Measurements from ENCODE around the gene TSFM. TPM values are rescaled to one million over a fixed set of nuclear protein-coding genes. Genes with fewer than 3 reads are reported as not detected.

TSFM gene
- total and polyA plus RNA-seq, 9 of the 15 experiments (the other 6 are each of a cell fraction or from before 2014, with no cell fraction given): 44.6 to 198 (median 60.2) TPM

DNA sequence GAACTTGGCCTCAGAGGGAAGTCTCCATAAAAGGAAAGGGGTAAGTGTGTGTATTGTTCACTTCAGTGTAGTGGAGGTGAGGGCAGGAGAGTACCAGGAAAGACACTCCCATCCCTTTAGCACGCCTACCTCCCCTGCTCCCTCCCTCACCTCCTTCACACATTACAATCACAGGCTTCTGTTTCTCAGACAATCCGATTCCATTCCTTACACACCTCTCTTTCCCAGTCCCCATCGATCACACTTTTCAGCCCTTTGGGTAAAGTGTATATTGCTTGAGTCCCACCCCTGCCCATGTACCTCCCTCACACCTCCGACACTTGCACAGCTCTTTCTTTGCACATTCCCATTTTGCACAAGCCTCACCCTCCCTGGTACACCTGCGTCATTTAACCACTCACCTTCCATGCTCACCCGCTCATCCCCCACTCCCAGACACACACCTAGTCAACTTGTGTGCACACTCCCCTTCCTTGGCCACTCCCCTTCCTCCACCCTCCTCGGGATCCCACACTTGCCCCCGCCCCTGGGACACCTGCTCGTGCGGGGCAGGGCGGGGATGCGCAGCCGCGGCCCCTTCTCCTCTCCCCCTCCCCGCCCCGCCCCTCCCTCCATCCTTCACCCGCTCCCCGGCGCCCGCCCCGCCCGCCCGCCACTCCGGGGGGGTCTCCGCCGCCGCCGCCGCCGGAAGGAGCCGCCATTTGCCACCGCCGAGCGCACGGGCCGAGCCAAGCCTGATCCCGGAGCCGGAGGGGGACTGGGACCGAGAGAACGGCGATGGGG lies 28.0 kb upstream of the TSFM start, which contains the start of gene MARCHF9 (continued):
- TF ChIP-seq MYC (IDR thresholded peaks at IDR 0.05; ENCODE audit: low read depth, low read length) (0 out of 2 replicates have a peak, but pooled peaks have one; percentile 16), MYC (CRISPR knock-in tag; IDR thresholded peaks at IDR 0.05; ENCODE audit: borderline replicate concordance, low read depth) (no peak), ZNF146 (CRISPR knock-in tag; IDR thresholded peaks at IDR 0.05; ENCODE audit: unreplicated experiment) (no peak), ZNF584 (CRISPR knock-in tag; IDR thresholded peaks at IDR 0.05; ENCODE audit: low read depth) (no peak), KDM4B (IDR thresholded peaks at IDR 0.05; ENCODE audit: borderline replicate concordance in 2 of 2, low read depth in 1 of 2) (peak in 1 of 2 experiments; percentile 25; a peak in 1 of 4 replicates), NBN (IDR thresholded peaks at IDR 0.05; ENCODE audit: low read depth) (0 out of 2 replicates have a peak, but pooled peaks have one; percentile 23), NR2C2 (CRISPR knock-in tag; IDR thresholded peaks at IDR 0.05) (no peak), NR2C2 (tag; IDR thresholded peaks at IDR 0.05) (no peak), KDM2B (CRISPR knock-in tag; IDR thresholded peaks at IDR 0.05) (no peak), TRIM28 (IDR thresholded peaks at IDR 0.05) (no peak), KDM1A (IDR thresholded peaks at IDR 0.05) (peak in 1 of 2 experiments; percentile 64; a peak in 1 of 4 replicates), TFAP4 (CRISPR knock-in tag; IDR thresholded peaks at IDR 0.05; ENCODE audit: borderline replicate concordance) (peak; percentile 36; the same call in 1 of the 2 replicates), HIVEP1 (CRISPR knock-in tag; IDR thresholded peaks at IDR 0.05) (no peak), ZBTB17 (CRISPR knock-in tag; IDR thresholded peaks at IDR 0.05) (no peak), SAFB (IDR thresholded peaks at IDR 0.05; ENCODE audit: borderline replicate concordance, low read depth, low read length) (no peak), HDGF (IDR thresholded peaks at IDR 0.05) (peak; percentile 94; the same call in 1 of the 2 replicates), ZNF79 (CRISPR knock-in tag; IDR thresholded peaks at IDR 0.05; ENCODE audit: low read depth) (no peak), GATAD2A (IDR thresholded peaks at IDR 0.05) (no peak; the same call in 1 of the 2 replicates), SMAD1 (IDR thresholded peaks at IDR 0.05; ENCODE audit: low read depth, low read length, partially characterized antibody) (no peak), ILF3 (IDR thresholded peaks at IDR 0.05; ENCODE audit: borderline replicate concordance) (no peak), SMARCA4 (IDR thresholded peaks at IDR 0.05) (peak; percentile 24; the same call in 1 of the 2 replicates), ZNF76 (CRISPR knock-in tag; IDR thresholded peaks at IDR 0.05; ENCODE audit: borderline replicate concordance) (no peak), POLR2G (IDR thresholded peaks at IDR 0.05; ENCODE audit: low read depth, low read length) (peak; percentile 52), PTTG1 (tag; IDR thresholded peaks at IDR 0.05; ENCODE audit: low read depth) (no peak)
- TF ChIP-seq, protein P1, sequence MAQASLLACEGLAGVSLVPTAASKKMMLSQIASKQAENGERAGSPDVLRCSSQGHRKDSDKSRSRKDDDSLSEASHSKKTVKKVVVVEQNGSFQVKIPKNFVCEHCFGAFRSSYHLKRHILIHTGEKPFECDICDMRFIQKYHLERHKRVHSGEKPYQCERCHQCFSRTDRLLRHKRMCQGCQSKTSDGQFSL (CRISPR knock-in tag; IDR thresholded peaks at IDR 0.05): no peak
- TF ChIP-seq, protein P1 (tag; IDR thresholded peaks at IDR 0.05): 0 out of 4 replicates have a peak, but pooled peaks of 1 of the 2 experiments have one; percentile 13
- TF ChIP-seq, protein P2, sequence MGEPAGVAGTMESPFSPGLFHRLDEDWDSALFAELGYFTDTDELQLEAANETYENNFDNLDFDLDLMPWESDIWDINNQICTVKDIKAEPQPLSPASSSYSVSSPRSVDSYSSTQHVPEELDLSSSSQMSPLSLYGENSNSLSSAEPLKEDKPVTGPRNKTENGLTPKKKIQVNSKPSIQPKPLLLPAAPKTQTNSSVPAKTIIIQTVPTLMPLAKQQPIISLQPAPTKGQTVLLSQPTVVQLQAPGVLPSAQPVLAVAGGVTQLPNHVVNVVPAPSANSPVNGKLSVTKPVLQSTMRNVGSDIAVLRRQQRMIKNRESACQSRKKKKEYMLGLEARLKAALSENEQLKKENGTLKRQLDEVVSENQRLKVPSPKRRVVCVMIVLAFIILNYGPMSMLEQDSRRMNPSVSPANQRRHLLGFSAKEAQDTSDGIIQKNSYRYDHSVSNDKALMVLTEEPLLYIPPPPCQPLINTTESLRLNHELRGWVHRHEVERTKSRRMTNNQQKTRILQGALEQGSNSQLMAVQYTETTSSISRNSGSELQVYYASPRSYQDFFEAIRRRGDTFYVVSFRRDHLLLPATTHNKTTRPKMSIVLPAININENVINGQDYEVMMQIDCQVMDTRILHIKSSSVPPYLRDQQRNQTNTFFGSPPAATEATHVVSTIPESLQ (CRISPR knock-in tag; IDR thresholded peaks at IDR 0.05): no peak

All from K562 (cell line).